K562 (cell line): ENCODE results near the gene IL24. TPM values are rescaled to one million over a fixed set of nuclear protein-coding genes. Genes with fewer than 3 reads are reported as not detected.

ENCODE experiments used
- ARID1B ChIP-seq: fragments of 450-650 bp; IDR thresholded peaks from 2 replicates; pipeline ENCODE4 v1.6.1; 2016; ENCODE audit warnings: antibody characterized with exemption, mild to moderate bottlenecking, inconsistent platforms
- BRF1 ChIP-seq: IDR thresholded peaks from 3 replicates; pipeline ENCODE4 v1.6.1; 2011; ENCODE audit warnings: borderline replicate concordance, mild to moderate bottlenecking; ENCODE audit not compliant: insufficient read length; ENCODE audit errors: extremely low read depth
- CGGBP1 ChIP-seq: fragments of 250-450 bp; sonication (Bioruptor Pico); IDR thresholded peaks from 2 replicates; pipeline ENCODE4 v1.9.0; 2021; ENCODE audit warnings: mild to moderate bottlenecking
- CREM ChIP-seq: IDR thresholded peaks from 2 replicates; pipeline ENCODE4 v1.6.1; 2014; ENCODE audit warnings: antibody characterized with exemption, low read depth
- CXXC5 ChIP-seq: fragments of 250-450 bp; sonication (Bioruptor Pico); IDR thresholded peaks from 2 replicates; pipeline ENCODE4 v1.8.0; 2022; ENCODE audit warnings: inconsistent platforms, mild to moderate bottlenecking, moderate library complexity
- HDAC8 ChIP-seq: fragments of 450-650 bp; IDR thresholded peaks from 2 replicates; pipeline ENCODE4 v1.6.1; 2016; ENCODE audit warnings: mild to moderate bottlenecking, missing genetic modification characterization, moderate library complexity, missing compliant biosample characterization
- JUN ChIP-seq, 2 experiments: sonication (generic) in 1 of 2; formaldehyde crosslinking in 1 of 2; IDR thresholded peaks; 2 replicates each; pipeline versions ENCODE4 v1.6.1 to v1.8.0; 2012 to 2022; ENCODE audit warnings: borderline replicate concordance in 2 of 2, mild to moderate bottlenecking in 2 of 2, improper control_type of control experiment in 1 of 2, low read depth in 1 of 2, low read length in 1 of 2, missing genetic modification reagents in 1 of 2
- NFRKB ChIP-seq: fragments of 450-650 bp; IDR thresholded peaks from 2 replicates; pipeline ENCODE4 v1.6.1; 2016; ENCODE audit warnings: low read depth
- PHTF2 ChIP-seq: fragments of 250-450 bp; sonication (Bioruptor Pico); IDR thresholded peaks from 2 replicates; pipeline ENCODE4 v1.5.0; 2021; ENCODE audit warnings: mild to moderate bottlenecking
- TAF1 ChIP-seq: IDR thresholded peaks from 2 replicates; pipeline ENCODE4 v1.6.1; 2011; ENCODE audit warnings: mild to moderate bottlenecking, low read length, moderate library complexity; ENCODE audit not compliant: insufficient read depth, control insufficient read depth, severe bottlenecking; ENCODE audit errors: extremely low read depth
- YY1 ChIP-seq, 3 experiments: IDR thresholded peaks; 2 replicates each; pipeline ENCODE4 v1.6.1; 2011; ENCODE audit warnings: low read length in 2 of 3, mild to moderate bottlenecking in 2 of 3, moderate library complexity in 2 of 3, borderline replicate concordance in 1 of 3, control low read depth in 1 of 3, low read depth in 1 of 3; ENCODE audit not compliant: insufficient read depth in 3 of 3, insufficient replicate concordance in 2 of 3, control insufficient read depth in 1 of 3, insufficient read length in 1 of 3; ENCODE audit errors: extremely low read depth in 1 of 3
- ZMIZ1 ChIP-seq, 2 experiments: fragments of 150-350 bp in 1 of 2; IDR thresholded peaks; 2 replicates each; pipeline ENCODE4 v1.6.1; 2012 to 2016; ENCODE audit warnings: low read depth in 2 of 2, low read length in 2 of 2, mild to moderate bottlenecking in 1 of 2, moderate library complexity in 1 of 2
- ZNF740 ChIP-seq, 3 experiments: fragments of 200-800 bp in 1 of 3; sonication (Bioruptor generic) in 1 of 3; sonication (generic) in 1 of 3; formaldehyde crosslinking in 1 of 3; IDR thresholded peaks; 2 replicates each; pipeline versions ENCODE4 v1.6.1 to v1.8.0; 2016 to 2022; ENCODE audit warnings: mild to moderate bottlenecking in 2 of 3, missing compliant biosample characterization in 2 of 3, missing genetic modification characterization in 2 of 3, missing genetic modification reagents in 1 of 3
- polyA plus RNA-seq, 8 experiments: library from polyadenylated mRNA; depleted of rRNA in 4 of 8; stranded (reverse) in 5 of 8; unstranded in 3 of 8; fragments of >200 nt; fragmentation: Nextera tagmentation in 2 of 8; fragmentation: Illumina TruSeq in 1 of 8; extraction: Ambion mirVana in 2 of 8; extraction: Trizol in 1 of 8; gene quantifications; 2 replicates each; pipeline versions ENCODE4 v1.2.1 to v1.2.3, GENCODE V29; 2011 to 2014; ENCODE audit warnings: inconsistent platforms in 1 of 8, missing spikeins in 1 of 8
- total RNA-seq, 7 experiments: library from RNA; depleted of rRNA in 6 of 7; stranded (reverse); fragments of >200 nt in 6 of 7; fragmentation: Illumina TruSeq in 2 of 7; extraction: Trizol in 2 of 7; gene quantifications; 2 replicates each; pipeline versions ENCODE4 v1.2.1 to v1.2.3, GENCODE V29; 2011 to 2021; ENCODE audit warnings: low replicate concordance in 1 of 7
- TF ChIP-seq, protein P1 (sequence below): fragments of 450-650 bp; formaldehyde crosslinking; IDR thresholded peaks from 2 replicates; pipeline ENCODE4 v1.4.0; 2020; ENCODE audit warnings: mild to moderate bottlenecking, moderate library complexity

The IL24 gene
- total and polyA plus RNA-seq, 9 of the 15 experiments (the other 6 are each of a cell fraction or from before 2014, with no cell fraction given) = 0.04 to 0.19 TPM; not detected in 7

DNA sequence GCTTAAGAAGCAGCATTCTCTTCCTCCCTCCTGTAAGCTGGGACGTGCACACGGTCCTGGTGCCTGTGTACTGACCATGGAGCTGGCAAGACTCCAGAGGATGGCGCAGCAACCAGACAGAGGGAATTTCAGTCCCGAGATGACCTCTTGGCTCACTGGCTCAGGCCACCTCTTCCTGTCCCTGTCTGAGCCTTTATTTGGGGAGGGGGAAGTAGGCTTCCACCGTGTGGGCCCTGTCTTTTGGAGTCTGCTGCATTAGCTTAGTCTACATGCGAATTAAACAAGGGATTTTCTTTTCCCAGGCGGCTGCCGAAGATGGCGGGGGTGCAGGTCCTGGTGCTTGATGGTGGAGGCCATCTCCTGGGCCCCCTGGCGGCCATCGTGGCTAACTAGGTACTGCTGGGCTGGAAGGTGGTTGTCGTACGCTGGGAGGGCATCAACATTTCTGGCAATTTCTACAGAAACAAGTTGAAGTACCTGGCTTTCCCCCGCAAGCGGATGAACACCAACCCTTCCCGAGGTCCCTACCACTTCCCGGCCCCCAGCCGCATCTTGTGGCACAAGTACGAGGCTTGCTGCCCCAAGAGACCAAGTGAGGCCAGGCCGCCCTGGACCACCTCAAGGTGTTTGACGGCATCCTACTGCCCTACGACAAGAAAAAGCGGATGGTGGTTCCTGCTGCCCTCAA, 10.2 kb downstream of the IL24 start (continued):
- TF ChIP-seq JUN (IDR thresholded peaks at IDR 0.05; ENCODE audit: borderline replicate concordance, low read depth, low read length) = no peak
- no peak for TF ChIP-seq JUN (CRISPR knock-in tag; IDR thresholded peaks at IDR 0.05; ENCODE audit: borderline replicate concordance)
- no peak for TF ChIP-seq ZMIZ1 (IDR thresholded peaks at IDR 0.05; ENCODE audit: low read depth in 2 of 2, low read length in 2 of 2)
- TF ChIP-seq PHTF2 (CRISPR knock-in tag) = no peak
- TF ChIP-seq, protein P1, sequence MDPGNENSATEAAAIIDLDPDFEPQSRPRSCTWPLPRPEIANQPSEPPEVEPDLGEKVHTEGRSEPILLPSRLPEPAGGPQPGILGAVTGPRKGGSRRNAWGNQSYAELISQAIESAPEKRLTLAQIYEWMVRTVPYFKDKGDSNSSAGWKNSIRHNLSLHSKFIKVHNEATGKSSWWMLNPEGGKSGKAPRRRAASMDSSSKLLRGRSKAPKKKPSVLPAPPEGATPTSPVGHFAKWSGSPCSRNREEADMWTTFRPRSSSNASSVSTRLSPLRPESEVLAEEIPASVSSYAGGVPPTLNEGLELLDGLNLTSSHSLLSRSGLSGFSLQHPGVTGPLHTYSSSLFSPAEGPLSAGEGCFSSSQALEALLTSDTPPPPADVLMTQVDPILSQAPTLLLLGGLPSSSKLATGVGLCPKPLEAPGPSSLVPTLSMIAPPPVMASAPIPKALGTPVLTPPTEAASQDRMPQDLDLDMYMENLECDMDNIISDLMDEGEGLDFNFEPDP (CRISPR knock-in tag) = 0 out of 2 replicates have a peak, but pooled peaks have one; percentile 64
- TF ChIP-seq TAF1 = no peak
- TF ChIP-seq ARID1B = no peak
- 0 out of 2 replicates have a peak, but pooled peaks have one; percentile 22 for TF ChIP-seq CREM
- peak; percentile 84 for TF ChIP-seq ZNF740 (CRISPR knock-in tag; IDR thresholded peaks at IDR 0.05)
- TF ChIP-seq ZNF740 (tag; IDR thresholded peaks at IDR 0.05) = no peak
- TF ChIP-seq CGGBP1 = no peak
- no peak for TF ChIP-seq BRF1
- peak; percentile 55; the same call in 1 of the 2 replicates for TF ChIP-seq NFRKB
- TF ChIP-seq HDAC8 (tag) = peak; percentile 60; the same call in 1 of the 2 replicates
- TF ChIP-seq YY1 (IDR thresholded peaks at IDR 0.05; ENCODE audit: borderline replicate concordance in 1 of 3, control insufficient read depth in 1 of 3, extremely low read depth in 1 of 3, insufficient read depth in 3 of 3, insufficient read length in 1 of 3, insufficient replicate concordance in 2 of 3, low read depth in 1 of 3, low read length in 2 of 3) = peak; percentile 41 to 91 (median 85)
- TF ChIP-seq CXXC5 (CRISPR knock-in tag) = peak; percentile 40; the same call in 1 of the 2 replicates
